GM13976 (cell line): Measurements from ENCODE around the gene TUBB3.

Experiments
- DNase-seq: peaks from one replicate; pipeline ENCODE4 v3.0.0; 2012; ENCODE audit warnings: low spot score
- CTCF ChIP-seq: IDR thresholded peaks from 2 replicates; pipeline ENCODE4 v1.5.1; 2012; ENCODE audit warnings: borderline replicate concordance, mild to moderate bottlenecking; ENCODE audit not compliant: insufficient read depth; ENCODE audit errors: extremely low read depth, missing control alignments, control extremely low read depth
- in situ Hi-C: fragments of 300-500 bp; cut with MboI; formaldehyde crosslinking; loops from one replicate; pipeline ENCODE4 v1.12.0; 2022; ENCODE audit warnings: low sequenced_read_pairs, mixed read lengths, inconsistent platforms; ENCODE audit not compliant: unreplicated experiment

The TUBB3 gene

GRCh38 chr16:89945654-89946053 is 22.5 kb downstream of the TUBB3 start:
- no peak for DNase-seq
- TF ChIP-seq CTCF, result no peak
- in situ Hi-C loops, result no loop called here

DNA sequence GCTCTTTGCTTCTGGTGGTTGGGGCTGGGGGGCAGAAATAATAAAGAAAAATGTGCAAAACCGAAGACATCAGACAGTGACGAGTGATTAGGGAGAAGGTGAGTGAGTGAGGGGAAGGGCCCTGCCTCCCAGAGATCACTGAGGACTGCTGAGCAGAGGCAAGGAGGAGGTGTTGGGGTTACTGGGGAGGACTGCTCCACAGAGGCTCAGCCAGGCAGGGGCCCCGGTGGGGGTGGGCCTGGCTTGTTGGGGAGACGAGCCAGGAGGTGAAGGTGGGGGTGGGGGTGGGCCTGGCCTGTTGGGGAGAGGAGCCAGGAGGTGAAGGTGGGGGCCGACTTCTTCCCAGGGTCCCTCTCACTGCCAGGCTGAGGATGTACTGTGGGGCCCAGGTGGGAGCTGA is 23.4 kb downstream of the TUBB3 start:
- in situ Hi-C loops, result no loop called here

GRCh38 chr16:89949121-89949742 is 26.1 kb downstream of the TUBB3 start:
- in situ Hi-C loops, result no loop called here
- no peak for DNase-seq
- no peak for TF ChIP-seq CTCF

More for the DNA sequence above, 23.4 kb downstream of the TUBB3 start:
- no peak for DNase-seq
- TF ChIP-seq CTCF, result no peak

DNA sequence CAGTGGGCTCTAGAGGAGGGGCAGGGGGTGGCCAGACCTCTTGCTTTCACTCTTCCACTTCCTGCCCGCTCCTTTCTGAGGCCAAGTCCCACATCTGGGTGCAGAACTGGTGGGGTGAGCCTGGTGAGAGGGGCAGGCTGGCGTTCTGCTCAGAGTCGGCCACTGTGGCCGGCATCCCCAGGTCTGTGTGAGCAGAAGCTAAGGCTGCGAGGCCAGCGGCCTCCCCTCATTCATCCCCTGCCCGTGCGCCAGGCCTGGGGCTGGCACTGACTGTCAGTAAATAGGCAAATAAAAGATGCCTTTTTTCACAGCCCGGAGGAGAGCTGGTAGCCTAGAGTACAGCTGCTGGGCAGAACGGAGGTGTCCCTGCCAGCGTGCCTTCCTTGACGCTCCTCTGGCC is 26.6 kb downstream of the TUBB3 start:
- DNase-seq, result no peak
- in situ Hi-C loops, result no loop called here
- no peak for TF ChIP-seq CTCF

- no peak for TF ChIP-seq CTCF
- DNase-seq, result no peak
- in situ Hi-C loops, result no loop called here
Observed at GRCh38 chr16:89951509-89951908, 28.4 kb downstream of the TUBB3 start.

- no peak for DNase-seq
- in situ Hi-C loops, result no loop called here
- TF ChIP-seq CTCF, result no peak
Observed at GRCh38 chr16:89952049-89952448, 28.9 kb downstream of the TUBB3 start.
